Measurements from ENCODE around the gene C16orf92.

GRCh38 chr16:29985271-29985811 is 37.7 kb upstream of the C16orf92 start:
- TF ChIP-seq GATA2 (IDR thresholded peaks at IDR 0.05; ENCODE audit: low read depth, low read length) (no peak), GATA3 (IDR thresholded peaks at IDR 0.05; ENCODE audit: low read depth, low read length) (no peak)

Data from SH-SY5Y (cell line).